ENCODE data around the gene COL28A1. TPM values are rescaled to one million over a fixed set of nuclear protein-coding genes. Genes with fewer than 3 reads are reported as not detected.

Gene COL28A1
- polyA plus RNA-seq, 1 donor (not counting 4 experiments of a cell fraction or from before 2014, with no cell fraction given): 0.13 TPM

DNA sequence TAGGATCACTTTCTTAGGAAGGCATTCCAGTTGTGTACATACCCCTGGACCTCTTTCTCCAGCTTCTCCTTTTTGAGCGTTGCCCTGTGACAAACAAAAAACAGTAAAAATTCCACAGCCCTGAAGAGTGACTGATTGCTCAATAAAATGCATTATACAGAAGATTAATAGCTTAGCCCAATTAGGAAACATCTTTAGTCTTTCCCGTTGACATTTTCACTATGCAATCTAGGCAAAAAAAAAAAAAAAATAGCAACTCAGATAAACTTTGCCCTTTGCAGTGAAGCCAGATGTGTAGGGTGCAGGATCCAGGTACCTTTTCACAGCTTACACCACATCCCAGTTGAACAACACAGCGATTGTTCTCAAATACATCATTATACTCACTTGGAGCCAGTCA is 17.9 kb downstream of the COL28A1 start:
- H3K4me1 ChIP-seq (ENCODE audit: control insufficient read depth, extremely low read depth, insufficient read depth, low read length): no peaks in the 10 kb centered on the region
- no peak overlapping the region for H3K9ac ChIP-seq (ENCODE audit: control insufficient read depth, extremely low read depth, insufficient read depth, low read length)
- no peak for TF ChIP-seq EZH2 (IDR thresholded peaks at IDR 0.05; ENCODE audit: low read length)
- dilution Hi-C loops (cut with MboI; ENCODE audit: extremely low pct_ligation_motif_present, low sequenced_read_pairs): no loop called here
- H3K4me2 ChIP-seq (ENCODE audit: control insufficient read depth, extremely low read depth, insufficient read depth, low read depth, low read length): no peak overlapping the region
- no peak for FAIRE-seq
- H3K9me1 ChIP-seq (ENCODE audit: control insufficient read depth, extremely low read depth, insufficient read depth, low read length): no peaks in the 10 kb centered on the region
- no peak overlapping the region for H3K4me3 ChIP-seq (ENCODE audit: control insufficient read depth in 2 of 3, extremely low read depth in 1 of 3, insufficient read depth in 2 of 3, low read depth in 1 of 3, low read length in 3 of 3)
- no peak overlapping the region for H2AFZ ChIP-seq (ENCODE audit: control insufficient read depth, low read length)
- no peaks in the 10 kb centered on the region for H3K79me2 ChIP-seq (ENCODE audit: control insufficient read depth, insufficient read depth, low read length)
- H3K9me3 ChIP-seq (ENCODE audit: control insufficient read depth, low read depth, low read length): no peaks in the 10 kb centered on the region
- H3K27ac ChIP-seq (ENCODE audit: control insufficient read depth, insufficient read depth, low read length): no peak overlapping the region
- H3K27me3 ChIP-seq (ENCODE audit: control insufficient read depth, extremely low read depth, insufficient read depth, low read length): no peaks in the 10 kb centered on the region
- DNase-seq (ENCODE audit: low read depth, low spot score): no peak
- no peaks in the 10 kb centered on the region for H4K20me1 ChIP-seq (ENCODE audit: control insufficient read depth, extremely low read depth, insufficient read depth, low read length)
- no peaks in the 10 kb centered on the region for H3K36me3 ChIP-seq (ENCODE audit: control insufficient read depth in 2 of 2, extremely low read depth in 1 of 2, insufficient read depth in 2 of 2, low read length in 2 of 2)

- DNase-seq (ENCODE audit: low read depth, low spot score) (no peak), FAIRE-seq (no peak)
- H4K20me1 ChIP-seq (ENCODE audit: control insufficient read depth, extremely low read depth, insufficient read depth, low read length): no peaks in the 10 kb centered on the region
- no peak overlapping the region for H3K27ac ChIP-seq (ENCODE audit: control insufficient read depth, insufficient read depth, low read length)
- no peak overlapping the region for H3K4me2 ChIP-seq (ENCODE audit: control insufficient read depth, extremely low read depth, insufficient read depth, low read depth, low read length)
- H3K27me3 ChIP-seq (ENCODE audit: control insufficient read depth, extremely low read depth, insufficient read depth, low read length): no peaks in the 10 kb centered on the region
- dilution Hi-C loops (cut with MboI; ENCODE audit: extremely low pct_ligation_motif_present, low sequenced_read_pairs): no loop called here
- TF ChIP-seq EZH2 (IDR thresholded peaks at IDR 0.05; ENCODE audit: low read length): no peak
- TF ChIP-seq, protein P1, sequence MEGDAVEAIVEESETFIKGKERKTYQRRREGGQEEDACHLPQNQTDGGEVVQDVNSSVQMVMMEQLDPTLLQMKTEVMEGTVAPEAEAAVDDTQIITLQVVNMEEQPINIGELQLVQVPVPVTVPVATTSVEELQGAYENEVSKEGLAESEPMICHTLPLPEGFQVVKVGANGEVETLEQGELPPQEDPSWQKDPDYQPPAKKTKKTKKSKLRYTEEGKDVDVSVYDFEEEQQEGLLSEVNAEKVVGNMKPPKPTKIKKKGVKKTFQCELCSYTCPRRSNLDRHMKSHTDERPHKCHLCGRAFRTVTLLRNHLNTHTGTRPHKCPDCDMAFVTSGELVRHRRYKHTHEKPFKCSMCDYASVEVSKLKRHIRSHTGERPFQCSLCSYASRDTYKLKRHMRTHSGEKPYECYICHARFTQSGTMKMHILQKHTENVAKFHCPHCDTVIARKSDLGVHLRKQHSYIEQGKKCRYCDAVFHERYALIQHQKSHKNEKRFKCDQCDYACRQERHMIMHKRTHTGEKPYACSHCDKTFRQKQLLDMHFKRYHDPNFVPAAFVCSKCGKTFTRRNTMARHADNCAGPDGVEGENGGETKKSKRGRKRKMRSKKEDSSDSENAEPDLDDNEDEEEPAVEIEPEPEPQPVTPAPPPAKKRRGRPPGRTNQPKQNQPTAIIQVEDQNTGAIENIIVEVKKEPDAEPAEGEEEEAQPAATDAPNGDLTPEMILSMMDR (optimal IDR thresholded peaks at IDR 0.05 in 1 of 3, IDR thresholded peaks at IDR 0.05 in 1 of 3, conservative IDR thresholded peaks at IDR 0.05 in 1 of 3; ENCODE audit: extremely low read depth in 1 of 3, insufficient read depth in 2 of 3, low read length in 3 of 3): no peak
- H3K4me1 ChIP-seq (ENCODE audit: control insufficient read depth, extremely low read depth, insufficient read depth, low read length): no peaks in the 10 kb centered on the region
- no peaks in the 10 kb centered on the region for H3K36me3 ChIP-seq (ENCODE audit: control insufficient read depth in 2 of 2, extremely low read depth in 1 of 2, insufficient read depth in 2 of 2, low read length in 2 of 2)
- no peaks in the 10 kb centered on the region for H3K79me2 ChIP-seq (ENCODE audit: control insufficient read depth, insufficient read depth, low read length)
- H3K9me3 ChIP-seq (ENCODE audit: control insufficient read depth, low read depth, low read length): no peaks in the 10 kb centered on the region
- H3K9me1 ChIP-seq (ENCODE audit: control insufficient read depth, extremely low read depth, insufficient read depth, low read length): no peaks in the 10 kb centered on the region
- no peak overlapping the region for H3K4me3 ChIP-seq (ENCODE audit: control insufficient read depth in 2 of 3, extremely low read depth in 1 of 3, insufficient read depth in 2 of 3, low read depth in 1 of 3, low read length in 3 of 3)
- H2AFZ ChIP-seq (ENCODE audit: control insufficient read depth, low read length): no peak overlapping the region
- H3K9ac ChIP-seq (ENCODE audit: control insufficient read depth, extremely low read depth, insufficient read depth, low read length): no peak overlapping the region
Measured at GRCh38 chr7:7516662-7517061, 19.0 kb downstream of the COL28A1 start.

- no peak for FAIRE-seq
- H3K9ac ChIP-seq (ENCODE audit: control insufficient read depth, extremely low read depth, insufficient read depth, low read length): no peak overlapping the region
Measured at GRCh38 chr7:7516156-7516555, 19.5 kb downstream of the COL28A1 start.

More at GRCh38 chr7:7516156-7516555, 19.5 kb downstream of the COL28A1 start:
- Histone ChIP-seq H4K20me1 (ENCODE audit: control insufficient read depth, extremely low read depth, insufficient read depth, low read length) (no peaks in the 10 kb centered on the region), H2AFZ (ENCODE audit: control insufficient read depth, low read length) (no peak overlapping the region), H3K27ac (ENCODE audit: control insufficient read depth, insufficient read depth, low read length) (no peak overlapping the region), H3K79me2 (ENCODE audit: control insufficient read depth, insufficient read depth, low read length) (no peaks in the 10 kb centered on the region), H3K36me3 (ENCODE audit: control insufficient read depth in 2 of 2, extremely low read depth in 1 of 2, insufficient read depth in 2 of 2, low read length in 2 of 2) (no peaks in the 10 kb centered on the region), H3K4me2 (ENCODE audit: control insufficient read depth, extremely low read depth, insufficient read depth, low read depth, low read length) (no peak overlapping the region), H3K9me1 (ENCODE audit: control insufficient read depth, extremely low read depth, insufficient read depth, low read length) (no peaks in the 10 kb centered on the region), H3K27me3 (ENCODE audit: control insufficient read depth, extremely low read depth, insufficient read depth, low read length) (no peaks in the 10 kb centered on the region), H3K9me3 (ENCODE audit: control insufficient read depth, low read depth, low read length) (no peaks in the 10 kb centered on the region), H3K4me3 (ENCODE audit: control insufficient read depth in 2 of 3, extremely low read depth in 1 of 3, insufficient read depth in 2 of 3, low read depth in 1 of 3, low read length in 3 of 3) (no peak overlapping the region), H3K4me1 (ENCODE audit: control insufficient read depth, extremely low read depth, insufficient read depth, low read length) (no peaks in the 10 kb centered on the region)
- TF ChIP-seq, protein P1 (optimal IDR thresholded peaks at IDR 0.05 in 1 of 3, IDR thresholded peaks at IDR 0.05 in 1 of 3, conservative IDR thresholded peaks at IDR 0.05 in 1 of 3; ENCODE audit: extremely low read depth in 1 of 3, insufficient read depth in 2 of 3, low read length in 3 of 3): no peak
- no peak for TF ChIP-seq EZH2 (IDR thresholded peaks at IDR 0.05; ENCODE audit: low read length)
- dilution Hi-C loops (cut with MboI; ENCODE audit: extremely low pct_ligation_motif_present, low sequenced_read_pairs): no loop called here
- DNase-seq (ENCODE audit: low read depth, low spot score): no peak
